Activated CD8-positive, alpha-beta memory T cell treated with anti-CD3 and anti-CD28 coated beads, Interleukin-2, amount 50 U/mL, for 24 hours (primary cell): ENCODE results near the gene FBN1.

Experiments
- DNase-seq: peaks from one replicate; pipeline ENCODE4 v3.0.0-alpha.2; 2020; ENCODE audit errors: extremely low read depth

The FBN1 gene

DNA sequence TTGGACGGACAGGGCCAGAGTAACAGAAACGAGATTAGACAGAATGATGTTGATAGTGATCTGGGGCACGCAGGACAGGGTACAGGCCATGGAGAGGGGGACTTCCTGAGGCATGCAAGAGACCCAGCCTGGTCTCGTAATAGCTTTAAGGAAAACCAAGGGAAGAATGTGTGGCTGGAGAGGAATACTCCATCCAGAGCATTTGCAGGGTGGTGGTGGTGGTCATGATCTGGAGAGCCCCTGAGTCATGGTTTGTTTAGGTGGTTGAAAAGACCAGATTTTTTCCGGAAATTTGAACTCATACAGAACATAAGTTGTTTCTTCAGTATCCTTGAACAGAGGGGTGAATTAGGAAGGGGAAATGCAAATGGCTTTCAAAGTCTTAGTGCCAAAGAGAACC is 175.8 kb downstream of the FBN1 start:
- no peak for DNase-seq

GRCh38 chr15:48469271-48469670 is 176.2 kb downstream of the FBN1 start:
- no peak for DNase-seq

- no peak for DNase-seq
Observed at GRCh38 chr15:48467801-48468200, 177.7 kb downstream of the FBN1 start.

GRCh38 chr15:48466820-48467219 is 178.7 kb downstream of the FBN1 start:
- no peak for DNase-seq

DNA sequence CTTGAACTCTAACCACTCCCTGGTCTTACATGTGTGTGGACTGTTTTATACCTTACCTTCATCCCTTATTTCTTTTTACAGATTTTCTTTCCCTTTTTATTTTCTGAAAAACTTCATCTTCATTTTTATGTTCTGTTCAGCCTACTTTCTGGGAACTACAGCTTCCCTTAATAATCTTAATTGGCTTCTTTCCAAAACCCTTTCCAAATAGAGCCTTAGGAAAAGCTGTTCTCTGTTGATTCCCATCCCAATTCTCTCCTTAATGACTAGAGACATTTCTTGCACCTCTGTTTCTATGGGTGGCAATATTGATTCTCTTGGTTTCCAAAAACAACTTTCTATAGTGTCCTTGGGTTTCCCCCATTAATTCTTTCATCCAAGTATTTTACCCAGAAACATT is 179.4 kb downstream of the FBN1 start:
- no peak for DNase-seq

- no peak for DNase-seq
Observed at GRCh38 chr15:48465410-48465809, 180.1 kb downstream of the FBN1 start.

DNA sequence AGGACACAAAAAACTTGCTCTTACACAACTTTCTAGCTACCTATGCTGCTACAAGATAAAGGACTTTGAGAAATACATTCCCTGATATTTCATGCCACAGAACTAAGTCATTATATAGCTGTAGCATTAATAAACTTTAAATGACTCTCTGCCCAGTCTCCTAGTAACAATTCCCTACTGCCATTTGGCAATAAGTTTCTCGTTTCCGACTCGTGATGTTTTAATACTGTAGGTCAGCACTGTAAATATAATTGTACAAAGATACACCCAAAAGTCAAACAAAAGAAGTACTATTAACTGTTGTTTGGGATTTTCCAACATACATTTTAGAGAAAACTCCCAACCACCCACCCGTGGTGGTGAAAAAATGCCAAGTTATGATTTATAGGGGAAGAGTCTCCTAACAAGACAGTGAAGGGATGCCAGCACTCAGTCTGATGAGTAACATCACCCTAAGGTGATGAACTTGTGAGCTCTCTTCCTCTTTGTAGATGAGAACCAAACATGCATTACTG is 182.1 kb downstream of the FBN1 start:
- no peak for DNase-seq

GRCh38 chr15:48462688-48463087 is 182.8 kb downstream of the FBN1 start:
- no peak for DNase-seq

GRCh38 chr15:48459571-48460442 is 185.7 kb downstream of the FBN1 start:
- DNase-seq, result no peak

DNA sequence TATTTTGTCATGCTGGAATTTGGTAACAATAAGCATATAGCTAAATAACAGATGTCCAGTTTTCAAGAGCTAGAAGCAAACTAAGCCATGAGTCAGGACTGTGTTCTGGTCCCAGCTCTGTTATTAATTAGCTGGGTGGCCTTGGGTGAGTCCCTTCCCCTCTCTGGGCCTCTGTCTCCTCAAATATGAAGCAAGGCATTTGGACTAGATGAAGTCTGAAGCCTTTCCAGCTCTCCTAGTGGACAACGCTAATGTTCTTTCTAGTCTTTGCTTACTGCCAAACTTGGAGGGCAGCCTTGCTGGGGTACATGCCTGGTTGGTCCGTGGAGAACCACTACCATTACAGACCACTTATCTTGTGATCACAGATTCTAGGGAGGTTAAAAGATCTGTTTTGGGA is 186.6 kb downstream of the FBN1 start:
- no peak for DNase-seq

GRCh38 chr15:48456134-48456533 is 189.4 kb downstream of the FBN1 start:
- DNase-seq, result no peak

- DNase-seq, result no peak
Observed at GRCh38 chr15:48451736-48452135, 193.8 kb downstream of the FBN1 start.

GRCh38 chr15:48451241-48451640 is 194.3 kb downstream of the FBN1 start:
- no peak for DNase-seq

- no peak for DNase-seq
Observed at GRCh38 chr15:48449734-48450133, 195.8 kb downstream of the FBN1 start.

GRCh38 chr15:48447657-48448056 is 197.9 kb downstream of the FBN1 start:
- no peak for DNase-seq

GRCh38 chr15:48447058-48447457 is 198.5 kb downstream of the FBN1 start:
- DNase-seq, result no peak

DNA sequence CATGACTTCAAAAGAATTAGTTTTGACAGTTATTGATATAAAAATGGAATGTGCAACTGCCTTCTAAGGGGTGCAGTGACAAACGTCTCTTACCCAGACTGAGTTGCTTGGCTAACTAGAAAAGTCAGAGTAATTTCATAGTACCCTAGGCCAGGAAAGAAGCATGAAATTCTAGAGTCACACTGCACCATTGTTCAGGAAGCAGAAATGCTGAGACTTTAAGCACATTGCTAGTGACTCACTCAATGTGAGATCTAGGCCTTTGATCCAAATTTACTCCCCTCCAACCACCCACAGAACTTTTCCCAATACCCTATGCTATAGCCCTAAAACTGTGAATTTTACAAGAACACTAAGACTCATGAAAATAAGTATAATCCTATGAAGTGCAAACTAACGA is 203.5 kb downstream of the FBN1 start:
- DNase-seq, result no peak

GRCh38 chr15:48440084-48440483 is 205.4 kb downstream of the FBN1 start:
- no peak for DNase-seq

- no peak for DNase-seq
Observed at GRCh38 chr15:48437178-48437577, 208.3 kb downstream of the FBN1 start.

DNA sequence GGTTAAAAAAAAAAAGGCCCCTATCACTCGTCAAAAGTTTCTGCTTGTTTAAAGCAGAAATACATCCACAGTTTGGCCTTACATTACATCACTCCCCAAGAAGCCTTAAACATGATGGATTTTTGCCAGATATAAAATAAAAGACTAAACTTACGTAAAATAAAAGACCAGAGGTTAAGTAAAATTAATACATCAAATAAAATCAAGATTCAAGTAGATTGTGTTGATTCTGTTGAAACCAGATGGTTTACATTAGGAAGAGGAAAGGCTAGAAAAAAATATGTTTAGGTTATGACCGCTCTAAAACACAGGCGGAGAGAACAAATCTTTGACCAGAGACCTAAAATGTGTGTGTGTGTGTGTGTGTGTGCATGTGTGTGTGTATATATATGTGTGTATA is 210.2 kb downstream of the FBN1 start:
- DNase-seq, result no peak

DNA sequence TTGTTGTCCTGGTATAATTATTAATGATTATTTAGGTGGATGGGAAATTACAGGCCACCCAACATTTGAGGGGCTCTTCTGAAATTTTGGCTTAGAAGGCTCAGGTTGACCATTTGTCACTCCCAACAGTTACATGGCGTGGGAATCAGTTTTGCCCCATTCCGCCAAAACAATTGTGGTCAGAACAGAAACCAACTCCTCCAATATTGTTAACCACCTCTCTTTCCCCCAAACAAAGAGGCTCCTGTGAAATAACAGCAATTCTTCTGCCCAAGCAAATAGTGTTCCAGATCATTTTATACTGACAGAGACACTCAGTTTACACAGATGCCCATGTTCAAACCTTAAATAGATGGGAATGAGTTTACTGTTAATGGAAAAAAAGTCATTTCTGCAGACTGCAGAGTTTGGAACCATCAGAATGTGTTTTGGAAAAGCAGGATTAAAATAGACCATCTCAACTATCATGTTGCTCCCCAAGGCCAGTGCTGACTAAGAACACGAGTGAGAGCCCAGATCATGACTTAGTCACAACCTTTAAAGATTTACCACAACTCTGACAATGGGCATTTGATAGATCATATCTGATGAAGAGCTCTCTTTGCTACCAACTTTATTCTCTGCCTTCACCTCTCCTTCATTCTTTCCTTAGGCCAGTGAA is 212.2 kb downstream of the FBN1 start:
- DNase-seq, result no peak

GRCh38 chr15:48432688-48433087 is 212.8 kb downstream of the FBN1 start:
- DNase-seq, result no peak

- no peak for DNase-seq
Observed at GRCh38 chr15:48427960-48428547, 217.5 kb downstream of the FBN1 start.
